HepG2 (cell line): ENCODE data around the gene RGS7.

Experiments
- JUN ChIP-seq: sonication (generic); formaldehyde crosslinking; IDR thresholded peaks from 2 replicates; pipeline ENCODE4 v1.4.0; 2020; ENCODE audit warnings: mild to moderate bottlenecking, missing genetic modification reagents
- NR2F2 ChIP-seq: IDR thresholded peaks from 2 replicates; pipeline ENCODE4 v1.6.1; 2012; ENCODE audit warnings: low read depth, inconsistent platforms, borderline replicate concordance
- STAT5B ChIP-seq: sonication (generic); formaldehyde crosslinking; IDR thresholded peaks from 2 replicates; pipeline ENCODE4 v1.4.0; 2020; ENCODE audit warnings: missing genetic modification reagents
- ZNF816 ChIP-seq: sonication (generic); formaldehyde crosslinking; IDR thresholded peaks from 2 replicates; pipeline ENCODE4 v1.8.0; 2022; ENCODE audit warnings: missing genetic modification reagents, mild to moderate bottlenecking, borderline replicate concordance

- TF ChIP-seq NR2F2 = no peak
- TF ChIP-seq JUN (CRISPR knock-in tag) = no peak
- no peak for TF ChIP-seq ZNF816
- TF ChIP-seq STAT5B = no peak
Observed at GRCh38 chr1:241250465-241250864, 106.5 kb downstream of the RGS7 start.
